ENCODE measurements around the gene SHISAL1. TPM values are rescaled to one million over a fixed set of nuclear protein-coding genes. Genes with fewer than 3 reads are reported as not detected.

SHISAL1 gene
- total and polyA plus RNA-seq, 2 donors (not counting 3 experiments of a cell fraction or from before 2014, with no cell fraction given): 0.01 to 0.07 TPM

DNA sequence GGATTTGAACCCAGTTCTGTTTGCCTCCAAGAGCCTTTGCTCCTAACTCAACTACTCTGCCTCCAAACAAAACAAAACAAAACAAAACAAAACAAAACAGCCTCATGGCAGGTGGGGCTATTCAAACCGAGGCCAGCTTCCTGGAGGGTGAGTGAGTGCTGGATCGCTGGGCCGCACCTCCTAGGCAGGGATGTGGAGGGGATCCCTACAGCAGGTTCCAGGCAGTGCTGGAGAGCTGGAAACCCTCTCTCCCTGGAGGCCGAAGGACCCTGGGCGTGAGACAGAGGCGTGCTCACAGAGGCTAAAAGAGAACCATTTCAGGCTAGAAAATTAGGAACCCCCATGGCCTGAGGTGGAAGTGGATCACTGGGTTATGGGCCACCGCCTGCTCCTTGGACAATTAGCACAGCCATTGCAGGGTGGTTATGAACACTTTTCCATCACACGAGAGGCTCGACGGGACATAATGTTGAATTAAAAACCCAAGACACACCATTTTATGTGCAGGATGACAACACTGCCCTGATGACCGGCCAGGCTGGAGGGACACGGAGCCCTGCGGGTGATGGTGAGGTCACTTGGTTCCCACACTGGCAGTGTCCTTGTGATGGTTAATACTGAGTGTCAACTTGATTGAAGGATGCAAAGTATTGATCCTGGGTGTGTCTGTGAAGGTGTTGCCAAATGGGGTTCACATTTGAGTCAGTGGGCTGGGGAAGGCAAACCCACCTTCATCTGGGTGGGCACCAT, 35.2 kb downstream of the SHISAL1 start:
- no peak for TF ChIP-seq CTCF (IDR thresholded peaks at IDR 0.05; ENCODE audit: extremely low read depth in 1 of 2, insufficient read depth in 1 of 2, low read depth in 1 of 2, low read length in 2 of 2)
- TF ChIP-seq POLR2A (IDR thresholded peaks at IDR 0.05; ENCODE audit: low read depth, low read length): no peak
- no peak for TF ChIP-seq POLR2AphosphoS5 (IDR thresholded peaks at IDR 0.05; ENCODE audit: insufficient read depth, low read depth, low read length)
- TF ChIP-seq EZH2 (IDR thresholded peaks at IDR 0.05; ENCODE audit: borderline replicate concordance, low read depth, low read length, severe bottlenecking): no peak
- no peak for TF ChIP-seq MYC (IDR thresholded peaks at IDR 0.05; ENCODE audit: low read depth, low read length)
- TF ChIP-seq JUN (IDR thresholded peaks at IDR 0.05; ENCODE audit: borderline replicate concordance, insufficient read depth, insufficient read length, low read depth): no peak
- BruUV-seq (replicated peaks): no TSS peak
- Histone ChIP-seq H3K79me2 (ENCODE audit: control insufficient read depth, insufficient read depth, low read length) (no peaks in the 10 kb centered on the region), H3K4me1 (ENCODE audit: control insufficient read depth, extremely low read depth, insufficient read depth, low read length) (no peaks in the 10 kb centered on the region), H2AFZ (ENCODE audit: low read depth, low read length) (no peak overlapping the region), H3K27ac (ENCODE audit: insufficient read depth, low read depth, low read length) (no peak overlapping the region), H3K36me3 (ENCODE audit: control insufficient read depth in 2 of 2, extremely low read depth in 1 of 2, insufficient read depth in 2 of 2, low read length in 2 of 2) (no peaks in the 10 kb centered on the region), H3K4me2 (ENCODE audit: insufficient read depth, low read length) (no peak overlapping the region), H3K9me3 (replicated peaks; ENCODE audit: control insufficient read depth, insufficient read depth, low read length) (no peaks in the 10 kb centered on the region), H3K27me3 (ENCODE audit: control insufficient read depth in 2 of 2, insufficient read depth in 2 of 2, low read length in 2 of 2) (no peaks in the 10 kb centered on the region), H4K20me1 (replicated peaks; ENCODE audit: control insufficient read depth, extremely low read depth, insufficient read depth, low read length) (no peaks in the 10 kb centered on the region), H3K9ac (replicated peaks; ENCODE audit: extremely low read depth, insufficient read depth, low read length) (no peak overlapping the region), H3K9me1 (replicated peaks; ENCODE audit: control insufficient read depth, extremely low read depth, insufficient read depth, low read length) (no peaks in the 10 kb centered on the region), H3K4me3 (replicated peaks in 1 of 3; ENCODE audit: insufficient read depth in 1 of 3, low read depth in 1 of 3, low read length in 3 of 3) (no peak overlapping the region)
- CTCF ChIA-PET: no interaction called here
- dilution Hi-C loops (cut with MboI; ENCODE audit: extremely low pct_ligation_motif_present, low sequenced_read_pairs) (no loop called here), intact Hi-C loops (cut with micrococcal nuclease) (no loop called here)
- POLR2A ChIA-PET: no interaction called here
- DNase-seq (ENCODE audit: low read depth, low spot score) (no peak), FAIRE-seq (no peak)
